Suprapubic skin (tissue), 3 donors: ENCODE results near the gene TECTA.
"Not testable (repeated sequence)": the region's sequence is repeated elsewhere in the genome, so short reads cannot be mapped to it uniquely, and the experiment has no call there.

Experiments
- EP300 ChIP-seq: sonication (generic); formaldehyde crosslinking; IDR thresholded peaks from one replicate; pipeline ENCODE4 v1.6.1; 2017; ENCODE audit warnings: antibody characterized with exemption
- POLR2A ChIP-seq, 2 donors: fragments of 450-650 bp; IDR thresholded peaks; one replicate each; pipeline ENCODE4 v1.6.1; 2017; ENCODE audit warnings: antibody characterized with exemption in 2 of 2, mild to moderate bottlenecking in 2 of 2, moderate library complexity in 2 of 2
- TF ChIP-seq, protein P1 (sequence below), 2 donors: fragments of 200-600 bp in 1 of 2; fragments of 450-650 bp in 1 of 2; sonication (generic) in 1 of 2; IDR thresholded peaks; one replicate each; pipeline ENCODE4 v1.5.1; 2016 to 2019; ENCODE audit warnings: antibody characterized with exemption in 2 of 2, mild to moderate bottlenecking in 1 of 2, moderate library complexity in 1 of 2

DNA sequence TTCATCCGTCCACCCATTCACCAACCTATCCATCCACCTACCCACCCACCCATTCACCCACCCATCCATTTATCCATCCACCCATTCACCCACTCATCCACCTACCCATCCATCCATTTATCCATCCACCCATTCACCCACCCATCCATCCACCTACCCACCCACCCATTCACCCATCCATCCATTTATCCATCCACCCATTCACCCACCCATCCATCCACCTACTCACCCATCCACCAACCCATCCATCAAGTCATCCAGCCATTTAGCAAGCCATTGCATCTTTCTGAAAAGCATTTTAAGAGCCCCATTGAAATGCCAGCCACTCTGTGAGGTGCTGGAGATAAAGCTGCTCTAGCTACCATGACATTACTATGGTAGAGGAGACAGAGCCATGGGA, 14.0 kb downstream of the TECTA start:
- TF ChIP-seq, protein P1, sequence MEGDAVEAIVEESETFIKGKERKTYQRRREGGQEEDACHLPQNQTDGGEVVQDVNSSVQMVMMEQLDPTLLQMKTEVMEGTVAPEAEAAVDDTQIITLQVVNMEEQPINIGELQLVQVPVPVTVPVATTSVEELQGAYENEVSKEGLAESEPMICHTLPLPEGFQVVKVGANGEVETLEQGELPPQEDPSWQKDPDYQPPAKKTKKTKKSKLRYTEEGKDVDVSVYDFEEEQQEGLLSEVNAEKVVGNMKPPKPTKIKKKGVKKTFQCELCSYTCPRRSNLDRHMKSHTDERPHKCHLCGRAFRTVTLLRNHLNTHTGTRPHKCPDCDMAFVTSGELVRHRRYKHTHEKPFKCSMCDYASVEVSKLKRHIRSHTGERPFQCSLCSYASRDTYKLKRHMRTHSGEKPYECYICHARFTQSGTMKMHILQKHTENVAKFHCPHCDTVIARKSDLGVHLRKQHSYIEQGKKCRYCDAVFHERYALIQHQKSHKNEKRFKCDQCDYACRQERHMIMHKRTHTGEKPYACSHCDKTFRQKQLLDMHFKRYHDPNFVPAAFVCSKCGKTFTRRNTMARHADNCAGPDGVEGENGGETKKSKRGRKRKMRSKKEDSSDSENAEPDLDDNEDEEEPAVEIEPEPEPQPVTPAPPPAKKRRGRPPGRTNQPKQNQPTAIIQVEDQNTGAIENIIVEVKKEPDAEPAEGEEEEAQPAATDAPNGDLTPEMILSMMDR (IDR thresholded peaks at IDR 0.05) = not testable (repeated sequence)
- not testable (repeated sequence) for TF ChIP-seq POLR2A (IDR thresholded peaks at IDR 0.05); EP300
